Mesodermal cell (in vitro differentiated cells): ENCODE results near the gene TNIP1.
A peak's percentile ranks its signal among the peaks of the same experiment; 100 is the strongest.

Source experiments
- H3K27ac ChIP-seq: 2 replicates; pipeline ENCODE4 v1.7.0; 2013; ENCODE audit warnings: mild to moderate bottlenecking, low read depth, low read length, moderate library complexity; ENCODE audit not compliant: severe bottlenecking
- H3K36me3 ChIP-seq: 2 replicates; pipeline ENCODE4 v1.7.1; 2013; ENCODE audit warnings: mild to moderate bottlenecking, low read length, moderate library complexity; ENCODE audit not compliant: control insufficient read depth, insufficient read depth
- H3K4me1 ChIP-seq: one replicate; pipeline ENCODE4 v1.7.1; 2013; ENCODE audit warnings: mild to moderate bottlenecking, low read length; ENCODE audit not compliant: insufficient read depth, control insufficient read depth, poor library complexity, severe bottlenecking
- H3K4me3 ChIP-seq: 2 replicates; pipeline ENCODE4 v1.7.0; 2013; ENCODE audit warnings: low read length, control low read depth, mild to moderate bottlenecking; ENCODE audit not compliant: insufficient read depth, poor library complexity, severe bottlenecking; ENCODE audit errors: extremely low read depth
- H3K9me3 ChIP-seq: 2 replicates; pipeline ENCODE4 v1.7.1; 2013; ENCODE audit warnings: mild to moderate bottlenecking, low read length, moderate library complexity; ENCODE audit not compliant: control insufficient read depth
- WGBS, 2 experiments: methylation state at CpG; one replicate each; pipeline ENCODE4 v1.1.5; 2013; ENCODE audit warnings: missing lambda C conversion rate in 2 of 2; ENCODE audit not compliant: insufficient coverage in 2 of 2; 5-methylcytosine and 5-hydroxymethylcytosine counted together

The TNIP1 gene

DNA sequence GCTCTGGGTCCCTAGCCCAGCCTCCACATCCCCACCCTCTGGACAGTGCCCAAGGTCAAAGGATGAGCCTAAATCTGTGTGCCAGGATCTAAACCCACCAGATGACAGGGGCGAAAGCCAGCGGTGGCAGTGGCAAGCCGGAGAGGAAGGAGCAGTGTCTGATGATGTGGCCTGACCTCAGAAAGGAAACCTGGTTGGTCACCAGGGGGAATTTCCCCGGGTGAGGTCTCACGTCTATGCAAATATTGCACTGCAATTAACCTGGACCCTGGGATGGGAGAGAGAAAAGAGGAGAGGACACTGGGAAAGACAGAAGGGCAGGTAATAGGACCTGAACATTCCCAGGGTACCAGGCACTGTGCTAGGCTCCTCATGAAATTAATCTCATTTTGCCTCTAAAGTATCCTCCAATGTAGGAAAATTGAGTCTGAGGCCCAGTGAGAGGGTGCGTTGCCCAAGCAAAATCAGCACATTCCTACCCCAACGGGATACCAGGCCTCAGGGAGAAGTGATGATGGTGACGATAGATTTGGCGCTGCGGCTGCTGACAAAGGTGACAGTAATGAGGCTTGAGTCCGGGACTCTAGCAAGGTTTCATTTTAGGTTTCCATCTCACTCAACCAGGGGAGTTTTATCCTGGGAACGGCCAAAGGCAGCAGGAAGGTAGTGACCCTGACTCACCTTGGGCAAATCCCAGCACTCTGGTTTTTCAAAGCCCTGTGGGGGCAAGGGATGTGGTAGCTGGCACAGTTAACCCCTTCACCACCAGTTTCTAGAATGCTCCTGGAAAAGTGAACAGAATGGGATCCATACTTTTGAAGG is 13.4 kb upstream of the TNIP1 start:
- WGBS, 2 experiments: 69 to 91% methylated on average over 5 to 6 of the region's 12 CpGs
- H3K36me3 ChIP-seq: peaks cover 5% of the 10 kb centered on the region
- peaks cover 31% of the 10 kb centered on the region for H3K4me1 ChIP-seq
- no peaks in the 10 kb centered on the region for H3K9me3 ChIP-seq
- H3K27ac ChIP-seq: peak overlapping the region; percentile 89
- H3K4me3 ChIP-seq: no peak overlapping the region

DNA sequence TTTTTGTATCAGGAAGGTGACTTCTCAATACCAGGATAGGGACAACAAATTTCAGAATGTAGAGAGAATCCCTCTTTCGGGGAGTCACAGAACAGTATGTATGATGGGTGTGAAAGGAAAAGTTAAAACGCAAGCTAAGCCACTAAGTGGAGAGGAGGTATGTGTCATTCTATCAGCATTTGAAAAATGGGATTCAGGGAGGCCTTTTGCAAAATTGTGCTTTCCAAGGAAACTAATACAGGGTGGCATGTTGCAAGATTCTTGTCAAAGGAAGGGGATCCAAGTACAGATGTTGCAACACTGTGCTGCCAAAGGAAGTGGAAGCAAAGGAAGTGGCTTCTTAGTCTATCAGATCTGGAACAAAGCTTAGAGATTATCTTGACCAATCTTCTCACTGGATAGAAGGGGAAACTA is 12.6 kb upstream of the TNIP1 start:
- peak overlapping the region; percentile 89 for H3K27ac ChIP-seq
- WGBS, 2 experiments: 54 to 63% methylated on average over 2 of the region's 2 CpGs

DNA sequence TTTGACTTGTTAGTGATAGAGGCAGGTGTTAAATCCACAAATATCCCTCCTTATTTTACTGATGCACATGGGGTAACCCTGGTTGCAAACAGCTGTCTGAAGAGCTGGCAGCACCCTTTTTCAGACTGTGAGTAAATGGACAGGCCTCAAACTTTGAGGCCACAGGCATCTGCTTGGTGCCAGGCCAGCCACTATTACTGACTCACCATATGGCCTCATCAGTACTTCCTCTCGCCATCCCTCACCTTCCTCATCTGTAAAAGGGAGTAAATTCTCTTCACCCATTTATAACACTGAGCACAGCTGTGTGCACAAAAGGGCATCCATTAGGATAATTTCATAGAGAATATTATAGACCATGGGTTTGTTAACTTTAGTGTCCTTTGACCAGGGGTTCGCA is 11.9 kb upstream of the TNIP1 start:
- H3K9me3 ChIP-seq: no peaks in the 10 kb centered on the region
- 100% methylated on average over 1 of the region's 2 CpGs; no CpG with 5 or more reads in 1 of the 2 experiments for WGBS, 2 experiments
- H3K27ac ChIP-seq: peak overlapping the region; percentile 89
- peaks cover 31% of the 10 kb centered on the region for H3K4me1 ChIP-seq
- no peaks in the 10 kb centered on the region for H3K36me3 ChIP-seq
- H3K4me3 ChIP-seq: no peak overlapping the region

More for the DNA sequence above, 12.6 kb upstream of the TNIP1 start:
- no peaks in the 10 kb centered on the region for H3K36me3 ChIP-seq
- peaks cover 31% of the 10 kb centered on the region for H3K4me1 ChIP-seq
- H3K4me3 ChIP-seq: no peak overlapping the region
- H3K9me3 ChIP-seq: no peaks in the 10 kb centered on the region

DNA sequence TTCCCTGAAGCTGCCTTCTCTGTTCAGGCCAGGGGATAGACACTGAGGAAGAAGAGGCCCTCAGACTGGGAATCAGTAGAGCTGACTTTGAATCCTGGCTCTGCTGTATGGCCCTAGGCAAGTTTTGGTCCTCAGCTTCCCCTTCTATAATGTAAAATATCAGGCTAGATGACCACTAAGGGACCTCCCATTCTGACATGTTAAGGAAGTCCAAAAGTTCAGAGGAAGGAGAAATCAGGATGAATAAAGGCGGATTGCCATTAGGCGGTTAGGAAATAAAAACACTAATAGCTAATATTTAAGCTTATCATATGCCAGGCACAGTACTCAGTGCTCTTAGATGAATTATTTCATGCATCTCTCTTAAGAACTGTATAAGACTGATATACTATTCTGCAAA is 8.9 kb upstream of the TNIP1 start:
- peaks cover 18% of the 10 kb centered on the region for H3K4me1 ChIP-seq
- H3K4me3 ChIP-seq: no peak overlapping the region
- no peak overlapping the region for H3K27ac ChIP-seq
- no CpG with 5 or more reads among the region's 2 CpGs for WGBS, 2 experiments
- H3K9me3 ChIP-seq: no peaks in the 10 kb centered on the region
- no peaks in the 10 kb centered on the region for H3K36me3 ChIP-seq

DNA sequence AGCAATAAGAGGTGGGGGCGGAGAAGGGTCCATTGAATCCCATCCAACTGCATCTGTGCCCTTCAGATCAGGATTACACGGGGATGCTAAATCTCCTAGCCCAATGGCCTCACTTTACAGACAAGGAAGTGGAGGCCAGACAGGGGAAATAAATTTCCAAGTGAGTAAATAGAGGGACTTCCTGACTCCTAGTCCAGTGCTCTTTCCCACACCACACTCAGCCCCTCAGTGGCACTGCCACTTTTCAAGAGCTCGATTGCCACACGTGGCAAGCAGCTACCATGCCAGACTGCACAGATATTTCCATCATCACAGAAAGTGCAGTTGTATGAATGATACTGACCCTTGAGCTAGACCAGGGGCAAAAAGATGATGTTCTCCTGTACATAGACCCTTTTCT is 8.2 kb upstream of the TNIP1 start:
- Histone ChIP-seq H3K4me3 (no peak overlapping the region), H3K9me3 (no peaks in the 10 kb centered on the region), H3K36me3 (no peaks in the 10 kb centered on the region), H3K4me1 (peaks cover 12% of the 10 kb centered on the region), H3K27ac (no peak overlapping the region)
- 89% methylated on average over 3 of the region's 4 CpGs; no CpG with 5 or more reads in 1 of the 2 experiments for WGBS, 2 experiments

DNA sequence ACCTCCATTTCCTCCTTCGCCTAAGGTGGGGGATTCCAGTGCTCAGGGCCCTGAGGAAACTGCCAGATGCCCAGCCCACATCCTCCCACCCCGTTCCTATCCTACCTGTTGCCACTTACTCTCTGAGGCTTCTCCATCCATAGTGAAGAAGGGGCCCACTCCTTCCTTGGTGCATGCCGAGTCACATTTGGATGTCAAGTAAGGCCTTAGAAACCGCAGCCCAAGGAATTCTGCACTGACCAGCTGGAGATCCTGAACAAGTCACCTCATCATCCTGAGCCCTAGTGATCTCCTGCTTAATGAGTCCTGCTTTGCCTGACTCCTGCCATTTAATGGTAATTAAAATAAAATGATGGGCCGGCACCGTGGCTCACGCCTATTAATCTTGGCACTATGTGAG is 6.7 kb upstream of the TNIP1 start:
- Histone ChIP-seq H3K9me3 (no peaks in the 10 kb centered on the region), H3K27ac (no peak overlapping the region), H3K4me1 (no peaks in the 10 kb centered on the region), H3K4me3 (no peak overlapping the region), H3K36me3 (no peaks in the 10 kb centered on the region)
- 79 to 86% methylated on average over 4 to 5 of the region's 7 CpGs for WGBS, 2 experiments

DNA sequence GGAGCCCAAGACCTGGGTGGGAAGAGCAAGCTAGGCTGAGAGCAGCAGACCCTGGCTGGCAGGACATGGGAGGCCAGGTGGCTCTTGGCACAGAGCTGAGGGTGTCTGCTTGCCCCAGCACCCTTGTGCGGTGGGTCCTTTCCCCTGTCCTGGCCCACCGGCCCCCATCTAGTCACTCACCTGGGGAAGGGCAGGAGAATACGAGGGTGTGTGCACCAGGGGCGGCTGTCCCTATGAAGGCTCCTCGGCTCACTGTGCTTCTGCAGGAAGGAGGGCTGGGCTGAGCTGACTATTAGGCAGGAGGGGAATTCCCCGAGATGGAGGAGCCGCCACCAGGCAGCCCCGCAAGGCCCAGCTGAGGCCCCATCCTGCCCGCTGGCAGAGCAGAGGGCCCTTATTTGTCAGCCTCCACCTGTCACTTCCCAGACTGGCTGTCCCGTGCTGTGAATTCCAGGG is 6.1 kb upstream of the TNIP1 start:
- Histone ChIP-seq H3K27ac (no peak overlapping the region), H3K36me3 (no peaks in the 10 kb centered on the region)
- 58 to 90% methylated on average over 2 to 9 of the region's 10 CpGs for WGBS, 2 experiments

DNA sequence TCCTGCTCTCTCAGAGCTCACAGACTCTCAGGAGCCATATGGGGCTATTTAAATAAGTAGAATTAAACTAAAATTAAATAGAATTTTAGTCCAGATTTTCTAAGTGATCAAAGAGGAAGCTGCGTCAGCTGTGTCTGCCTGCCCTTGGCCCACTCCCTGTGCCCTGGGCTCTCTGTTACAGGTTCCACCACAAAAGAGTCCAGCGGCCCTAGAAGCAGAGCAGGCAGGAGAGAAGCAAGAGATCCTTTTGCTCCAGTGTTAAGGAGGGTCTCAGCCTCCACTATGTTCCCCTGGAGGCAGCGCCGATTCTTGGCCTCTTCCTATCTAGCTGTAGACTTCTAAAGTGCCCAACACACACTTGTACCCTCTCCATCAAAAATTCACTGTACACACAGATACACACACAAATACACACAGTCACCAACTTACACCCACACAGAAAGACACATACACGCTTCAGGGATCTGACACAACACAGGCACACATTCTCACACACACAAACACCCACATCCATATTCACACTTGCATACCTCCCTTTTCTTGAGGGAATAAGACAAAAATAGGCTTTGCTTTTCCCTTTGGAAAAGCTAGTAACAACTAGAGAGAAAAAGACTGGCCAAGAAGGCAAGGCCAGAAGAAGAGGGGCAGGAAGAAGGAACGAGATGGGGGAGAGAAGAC is 5.5 kb upstream of the TNIP1 start:
- Histone ChIP-seq H3K36me3 (no peaks in the 10 kb centered on the region), H3K4me3 (no peak overlapping the region), H3K4me1 (peaks cover 3% of the 10 kb centered on the region), H3K27ac (no peak overlapping the region), H3K9me3 (no peaks in the 10 kb centered on the region)
- 81 to 82% methylated on average over 5 of the region's 6 CpGs for WGBS, 2 experiments

More for the DNA sequence above, 6.1 kb upstream of the TNIP1 start:
- Histone ChIP-seq H3K9me3 (no peaks in the 10 kb centered on the region), H3K4me3 (no peak overlapping the region), H3K4me1 (peaks cover 2% of the 10 kb centered on the region)

DNA sequence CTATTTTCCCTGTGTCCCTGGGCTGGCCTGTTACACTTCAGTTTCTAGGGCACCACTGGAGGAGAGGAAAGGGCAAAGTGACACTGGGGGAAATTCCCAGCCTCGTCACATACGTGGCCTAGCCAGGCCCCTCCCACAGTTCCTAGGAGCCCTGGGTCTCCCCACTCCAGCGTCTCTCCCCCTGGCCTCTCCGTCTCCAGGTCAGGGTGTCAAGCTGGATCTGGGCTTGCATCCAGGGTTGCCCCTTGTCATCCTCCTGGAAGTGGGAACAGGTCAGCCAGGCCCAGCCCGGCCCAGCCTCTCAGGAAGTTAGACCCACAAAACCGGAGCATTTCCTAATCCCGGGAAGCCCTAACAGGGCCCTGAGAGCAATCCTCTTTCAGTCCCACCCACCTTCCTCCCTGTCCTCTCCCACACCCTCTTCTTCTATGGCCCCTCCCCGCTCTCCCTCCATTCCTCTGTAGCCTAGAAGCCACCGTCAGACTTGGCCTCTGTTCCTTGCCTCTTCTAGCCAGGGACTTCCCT is 4.7 kb upstream of the TNIP1 start:
- H3K36me3 ChIP-seq: no peaks in the 10 kb centered on the region
- no peaks in the 10 kb centered on the region for H3K9me3 ChIP-seq
- no peak overlapping the region for H3K27ac ChIP-seq
- 73 to 79% methylated on average over 5 of the region's 9 CpGs for WGBS, 2 experiments
- no peak overlapping the region for H3K4me3 ChIP-seq
- peaks cover 3% of the 10 kb centered on the region for H3K4me1 ChIP-seq

DNA sequence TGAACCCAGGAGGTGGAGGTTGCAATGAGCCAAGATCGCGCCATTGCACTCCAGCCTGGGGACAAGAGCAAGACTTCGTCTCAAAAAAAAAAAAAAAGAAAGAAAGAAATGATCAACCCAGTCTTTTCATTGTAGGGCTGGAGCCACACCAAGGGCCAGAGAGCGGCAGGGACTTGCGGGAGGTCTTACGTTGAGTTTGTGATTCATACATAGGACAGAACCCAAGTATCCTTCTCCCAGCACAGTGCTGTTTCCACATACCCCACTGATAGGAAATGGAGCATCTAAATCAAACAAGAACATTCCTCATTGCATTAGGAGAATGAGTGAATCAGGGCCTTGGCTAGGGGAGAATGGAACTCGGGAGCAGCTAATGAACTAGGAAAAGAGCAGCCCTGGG is 3.5 kb upstream of the TNIP1 start:
- Histone ChIP-seq H3K27ac (no peak overlapping the region), H3K4me1 (peaks cover 6% of the 10 kb centered on the region), H3K4me3 (no peak overlapping the region), H3K36me3 (no peaks in the 10 kb centered on the region), H3K9me3 (no peaks in the 10 kb centered on the region)
- WGBS, 2 experiments: 83 to 98% methylated on average over 4 to 6 of the region's 7 CpGs
